Limb (tissue), 2 donors: ENCODE data around the gene DNAI2.
"Not testable (repeated sequence)": the region's sequence is repeated elsewhere in the genome, so short reads cannot be mapped to it uniquely, and the experiment has no call there.

ENCODE experiments used
- DNase-seq, 2 donors: peaks; one replicate each; pipeline ENCODE4 v3.0.0-alpha.2; 2016; ENCODE audit errors: extremely low spot score in 2 of 2

The DNAI2 gene

GRCh38 chr17:74245145-74245831 is 28.7 kb upstream of the DNAI2 start:
- DNase-seq = peak in 1 of 2 donors; percentile 60

GRCh38 chr17:74245871-74246270 is 28.2 kb upstream of the DNAI2 start:
- DNase-seq = no peak

- DNase-seq = peak; percentile 56 to 58
Observed at GRCh38 chr17:74249590-74250270, 24.3 kb upstream of the DNAI2 start.

- DNase-seq = no peak
Observed at GRCh38 chr17:74250324-74250995, 23.6 kb upstream of the DNAI2 start.

- DNase-seq = no peak
Observed at GRCh38 chr17:74251051-74251450, 23.0 kb upstream of the DNAI2 start.

GRCh38 chr17:74251569-74251968 is 22.5 kb upstream of the DNAI2 start:
- DNase-seq = no peak

- no peak for DNase-seq
Observed at GRCh38 chr17:74252211-74252610, 21.8 kb upstream of the DNAI2 start.

- DNase-seq = no peak
Observed at GRCh38 chr17:74253036-74253435, 21.0 kb upstream of the DNAI2 start.

- DNase-seq = no peak
Observed at GRCh38 chr17:74257311-74257710, 16.7 kb upstream of the DNAI2 start.

- peak in 1 of 2 donors; percentile 41 for DNase-seq
Observed at GRCh38 chr17:74259667-74260524, 14.1 kb upstream of the DNAI2 start.

- DNase-seq = no peak
Observed at GRCh38 chr17:74260525-74260850, 13.5 kb upstream of the DNAI2 start.

- no peak for DNase-seq
Observed at GRCh38 chr17:74262601-74263000, 11.4 kb upstream of the DNAI2 start.

GRCh38 chr17:74267054-74267453 is 7.0 kb upstream of the DNAI2 start:
- DNase-seq = not testable (repeated sequence)

- DNase-seq = no peak
Observed at GRCh38 chr17:74267579-74267978, 6.5 kb upstream of the DNAI2 start.

- DNase-seq = no peak
Observed at GRCh38 chr17:74267987-74268499, 6.0 kb upstream of the DNAI2 start.

GRCh38 chr17:74268558-74268957 is 5.5 kb upstream of the DNAI2 start:
- DNase-seq = no peak

GRCh38 chr17:74270333-74270732 is 3.7 kb upstream of the DNAI2 start:
- DNase-seq = no peak

- no peak for DNase-seq
Observed at GRCh38 chr17:74271281-74271680, 2.8 kb upstream of the DNAI2 start.

GRCh38 chr17:74271901-74272561 is 2.0 kb upstream of the DNAI2 start:
- no peak for DNase-seq

GRCh38 chr17:74272731-74273201 is 1.3 kb upstream of the DNAI2 start:
- no peak for DNase-seq
